Heart left ventricle (tissue), 16 donors: ENCODE measurements around the gene NMBR. TPM values are rescaled to one million over a fixed set of nuclear protein-coding genes. Genes with fewer than 3 reads are reported as not detected.

Experiments
- ATAC-seq, 4 donors: fragments of 200-7000 bp; cut with Tn5 transposase; one replicate each; pipeline ENCODE4 v1.9.1; 2020 to 2022; ENCODE audit warnings: moderate library complexity in 4 of 4, mild to moderate bottlenecking in 3 of 4, moderate number of reproducible peaks in 1 of 4
- DNase-seq, 5 donors: peaks; one replicate each; pipeline ENCODE4 v3.0.0-alpha.2; 2020
- H3K27ac ChIP-seq, 12 donors: fragments of 200-600 bp; sonication (generic) in 4 of 12; one replicate each; pipeline versions ENCODE4 v1.5.0 to v1.8.0; 2016 to 2022; ENCODE audit warnings: mild to moderate bottlenecking in 2 of 12
- H3K27me3 ChIP-seq, 9 donors: fragments of 200-600 bp; sonication (generic) in 2 of 9; one replicate each; pipeline versions ENCODE4 v1.5.1 to v1.8.0; 2016 to 2022; ENCODE audit warnings: mild to moderate bottlenecking in 3 of 9
- H3K36me3 ChIP-seq, 9 donors: fragments of 200-600 bp; sonication (generic) in 2 of 9; one replicate each; pipeline versions ENCODE4 v1.5.0 to v1.8.0; 2018 to 2022; ENCODE audit warnings: mild to moderate bottlenecking in 2 of 9
- H3K4me1 ChIP-seq, 12 donors: fragments of 200-600 bp; sonication (generic) in 4 of 12; one replicate each; pipeline versions ENCODE4 v1.5.0 to v1.8.0; 2016 to 2022; ENCODE audit warnings: mild to moderate bottlenecking in 3 of 12
- H3K4me3 ChIP-seq, 12 donors: fragments of 200-600 bp; sonication (generic) in 4 of 12; one replicate each; pipeline versions ENCODE4 v1.5.0 to v1.8.0; 2017 to 2022; ENCODE audit warnings: mild to moderate bottlenecking in 9 of 12, moderate library complexity in 4 of 12
- H3K9me3 ChIP-seq, 12 donors: fragments of 200-600 bp; sonication (generic) in 4 of 12; one replicate each; pipeline versions ENCODE4 v1.5.0 to v1.8.0; 2016 to 2022; ENCODE audit warnings: mild to moderate bottlenecking in 1 of 12
- POLR2A ChIP-seq, 2 donors: fragments of 450-650 bp; IDR thresholded peaks; one replicate each; pipeline ENCODE4 v1.6.1; 2017; ENCODE audit warnings: antibody characterized with exemption in 2 of 2, mild to moderate bottlenecking in 2 of 2, moderate library complexity in 2 of 2
- WGBS, 4 donors: extraction: QIAGEN DNeasy Blood & Tissue Kit in 2 of 4; methylation state at CpG; one replicate each; pipeline versions ENCODE4 v1.1.5 to v1.1.7; 2013 to 2018; 5-methylcytosine and 5-hydroxymethylcytosine counted together
- intact Hi-C, 10 donors: fragments of 100-400 bp; cut with DNase I; formaldehyde crosslinking; loops; one replicate each; pipeline versions ENCODE4 v1.11.1 to v1.14.2; 2022
- polyA plus RNA-seq, 2 donors: library from polyadenylated mRNA; stranded (reverse); fragments of 200-250 nt; gene quantifications; one replicate each; pipeline ENCODE4 v1.2.3, GENCODE V29; 2013
- total RNA-seq, 9 donors: library from RNA; depleted of rRNA in 2 of 9; stranded (reverse); fragments of >200 nt in 2 of 9; fragmentation: NEBNext Ultra II Directional in 3 of 9; extraction: Animal tissue kit (Norgen Biotek cat#: 25700) in 3 of 9; gene quantifications; one replicate each; pipeline versions ENCODE4 v1.1.0 to v1.2.4, GENCODE V29; 2016 to 2023
- TF ChIP-seq, protein P1 (sequence below), 12 donors: fragments of 200-600 bp; sonication (generic) in 4 of 12; IDR thresholded peaks; one replicate each; pipeline versions ENCODE4 v1.5.0 to v1.8.0; 2018 to 2022; ENCODE audit warnings: antibody characterized with exemption in 12 of 12, mild to moderate bottlenecking in 5 of 12
- donor health status: ischemic (EF 13 %, LVEDD 7.1; RV severe dilation, severe dysfunction).
- donor health status: healthy with polysubstance abuse.
- donor health status: DM: no; HTN: yes; CAD: no.
- donor health status: DM: no; HTN: no; CAD: no.
- donor health status: ischemic (EF 25% LVEDD 6.9; RV normal size, moderate dysfunction).
- donor health status: ischemic (EF 25% LVEDD 5.7; RV mildly dilated, moderate dysfunction).
- donor health status: healthy.
- donor health status: DM: yes; HTN: yes; CAD: no.
- donor health status: ischemic (EF 35%, LVEDD 5.7; RV mildly dilated, moderate dysfunction).
- donor health status: nonischemic (EF 11% LVEDD 7.7; RV severe dilation, severe dysfunction).
- donor health status: DM: yes; HTN: yes; CAD: no.
- donor health status: PGD.
- donor health status: ischemic (EF 29% LVEDD 5.4; RV normal size, mild dysfunction).
- donor health status: nonischemic (EF 23%, LVEDD 6.1; RV moderate dilation, normal function).

NMBR gene
- total and polyA plus RNA-seq, 11 donors: 0.67 TPM; not detected in 10

DNA sequence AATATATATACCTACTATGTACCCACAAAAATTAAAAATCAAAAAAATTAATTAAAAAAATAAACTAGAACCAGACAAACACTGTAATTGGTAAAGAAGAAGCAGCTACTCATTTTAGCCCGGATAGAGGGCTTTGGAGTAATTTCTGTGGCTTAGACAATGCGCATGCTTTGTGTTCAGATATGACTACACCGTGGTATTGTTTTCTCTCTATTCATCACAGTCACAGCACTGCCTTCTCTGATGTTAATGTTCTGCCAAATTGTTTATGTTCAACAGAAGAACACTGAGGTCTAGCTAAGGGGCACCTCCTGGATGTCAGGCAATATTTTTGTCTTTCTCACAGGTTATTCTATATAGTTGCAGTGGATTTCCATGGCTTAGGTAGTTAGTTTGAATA lies 91.7 kb downstream of the NMBR start:
- Histone ChIP-seq H3K4me1 (no peaks in the 10 kb centered on the region), H3K27ac (no peak overlapping the region), H3K4me3 (no peak overlapping the region), H3K27me3 (no peaks in the 10 kb centered on the region), H3K9me3 (peaks cover 0 to 35% (median 8%) of the 10 kb centered on the region in 12 donors), H3K36me3 (no peaks in the 10 kb centered on the region)
- ATAC-seq: no peak
- 82 to 89% (median 87%) methylated on average over 3 of the region's 3 CpGs for WGBS, 4 donors
- intact Hi-C loops: no loop called here
- no peak for DNase-seq
- TF ChIP-seq, protein P1, sequence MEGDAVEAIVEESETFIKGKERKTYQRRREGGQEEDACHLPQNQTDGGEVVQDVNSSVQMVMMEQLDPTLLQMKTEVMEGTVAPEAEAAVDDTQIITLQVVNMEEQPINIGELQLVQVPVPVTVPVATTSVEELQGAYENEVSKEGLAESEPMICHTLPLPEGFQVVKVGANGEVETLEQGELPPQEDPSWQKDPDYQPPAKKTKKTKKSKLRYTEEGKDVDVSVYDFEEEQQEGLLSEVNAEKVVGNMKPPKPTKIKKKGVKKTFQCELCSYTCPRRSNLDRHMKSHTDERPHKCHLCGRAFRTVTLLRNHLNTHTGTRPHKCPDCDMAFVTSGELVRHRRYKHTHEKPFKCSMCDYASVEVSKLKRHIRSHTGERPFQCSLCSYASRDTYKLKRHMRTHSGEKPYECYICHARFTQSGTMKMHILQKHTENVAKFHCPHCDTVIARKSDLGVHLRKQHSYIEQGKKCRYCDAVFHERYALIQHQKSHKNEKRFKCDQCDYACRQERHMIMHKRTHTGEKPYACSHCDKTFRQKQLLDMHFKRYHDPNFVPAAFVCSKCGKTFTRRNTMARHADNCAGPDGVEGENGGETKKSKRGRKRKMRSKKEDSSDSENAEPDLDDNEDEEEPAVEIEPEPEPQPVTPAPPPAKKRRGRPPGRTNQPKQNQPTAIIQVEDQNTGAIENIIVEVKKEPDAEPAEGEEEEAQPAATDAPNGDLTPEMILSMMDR (IDR thresholded peaks at IDR 0.05): no peak
- TF ChIP-seq POLR2A (IDR thresholded peaks at IDR 0.05): no peak

GRCh38 chr6:142051404-142051803 lies 95.5 kb downstream of the NMBR start:
- Histone ChIP-seq H3K27ac (no peak overlapping the region), H3K27me3 (no peaks in the 10 kb centered on the region), H3K4me1 (no peaks in the 10 kb centered on the region), H3K9me3 (peaks cover 0 to 45% (median 8%) of the 10 kb centered on the region in 12 donors), H3K36me3 (no peaks in the 10 kb centered on the region), H3K4me3 (no peak overlapping the region)
- TF ChIP-seq, protein P1 (IDR thresholded peaks at IDR 0.05): no peak
- ATAC-seq (no peak), DNase-seq (no peak)
- intact Hi-C loops: no loop called here

DNA sequence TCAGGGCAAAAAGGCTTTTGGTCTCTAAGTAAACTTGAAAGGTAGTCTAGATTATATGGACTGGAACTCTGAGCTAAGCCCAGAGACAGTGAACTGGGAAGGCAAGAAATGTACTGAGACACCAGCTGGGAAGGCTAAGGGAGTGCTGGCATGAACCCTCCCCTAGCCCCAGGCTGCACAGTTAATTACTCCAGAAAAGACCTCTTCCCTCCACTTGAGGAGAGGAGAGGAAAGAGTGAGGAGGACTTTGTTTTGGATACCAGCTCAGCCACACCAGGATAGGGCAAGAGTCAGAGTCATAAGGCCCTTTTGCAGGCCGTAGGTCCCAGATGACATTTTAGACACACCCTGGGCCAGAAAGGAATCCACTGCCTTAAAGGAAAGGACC lies 98.3 kb downstream of the NMBR start:
- DNase-seq (no peak), ATAC-seq (no peak)
- no peaks in the 10 kb centered on the region for H3K36me3 ChIP-seq
- 77 to 85% (median 81%) methylated on average over 1 of the region's 1 CpG for WGBS, 4 donors
- no peaks in the 10 kb centered on the region for H3K4me1 ChIP-seq
- TF ChIP-seq, protein P1 (IDR thresholded peaks at IDR 0.05): no peak
- no peak for TF ChIP-seq POLR2A (IDR thresholded peaks at IDR 0.05)
- H3K4me3 ChIP-seq: no peak overlapping the region
- no peak overlapping the region for H3K27ac ChIP-seq
- intact Hi-C loops: no loop called here
- H3K27me3 ChIP-seq: peaks cover 0 to 9% (median 0%) of the 10 kb centered on the region in 9 donors
- H3K9me3 ChIP-seq: peaks cover 0 to 41% (median 8%) of the 10 kb centered on the region in 12 donors

DNA sequence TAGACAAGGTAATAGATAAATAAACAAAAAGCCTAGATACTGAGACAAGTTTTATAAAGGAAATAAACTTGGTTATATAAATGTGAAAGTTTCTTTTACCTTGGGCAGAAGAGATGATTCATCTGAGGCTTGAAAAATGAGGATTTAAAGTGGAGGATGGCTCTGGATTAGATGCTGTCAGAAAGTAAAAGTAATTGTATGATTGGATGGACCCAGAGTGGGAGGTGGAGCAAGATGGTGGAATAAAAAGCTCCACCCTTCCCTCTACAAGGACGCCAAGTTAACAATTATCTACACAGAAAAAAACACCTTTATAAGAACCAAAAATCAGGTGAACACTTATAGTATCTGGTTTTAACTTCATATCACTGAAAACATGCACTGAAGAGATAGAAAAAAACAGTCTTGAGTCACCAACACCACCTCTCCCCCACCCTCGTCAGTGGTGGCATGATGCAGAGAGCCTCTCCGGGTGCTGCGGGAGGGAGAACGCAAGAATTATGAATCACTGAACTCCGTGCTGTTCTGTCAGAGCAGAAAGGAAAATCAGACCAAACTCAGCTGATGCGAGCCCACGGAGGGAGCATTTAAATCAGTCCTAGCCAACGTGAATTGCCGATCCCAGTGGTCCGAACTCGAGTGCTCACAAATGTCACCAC lies 98.9 kb downstream of the NMBR start:
- DNase-seq (no peak), ATAC-seq (no peak)
- 88 to 91% (median 89%) methylated on average over 12 of the region's 12 CpGs for WGBS, 4 donors
- H3K9me3 ChIP-seq: peaks cover 0 to 36% (median 8%) of the 10 kb centered on the region in 12 donors
- no peaks in the 10 kb centered on the region for H3K36me3 ChIP-seq
- H3K27me3 ChIP-seq: peaks cover 0 to 9% (median 0%) of the 10 kb centered on the region in 9 donors
- no peak for TF ChIP-seq POLR2A (IDR thresholded peaks at IDR 0.05)
- TF ChIP-seq, protein P1 (IDR thresholded peaks at IDR 0.05): no peak
- no peaks in the 10 kb centered on the region for H3K4me1 ChIP-seq
- H3K4me3 ChIP-seq: no peak overlapping the region
- intact Hi-C loops: no loop called here
- no peak overlapping the region for H3K27ac ChIP-seq
